GM18861 (cell line): Measurements from ENCODE around the gene CXCL3.

Source experiments
- ATAC-seq: cut with Tn5 transposase; IDR thresholded peaks from one replicate; pipeline ENCODE4 v1.9.1; 2021; ENCODE audit not compliant: unreplicated experiment

CXCL3 gene

GRCh38 chr4:74016068-74016467 is 22.4 kb downstream of the CXCL3 start:
- ATAC-seq, result no peak

- ATAC-seq, result no peak
These were observed 23.2 kb downstream of the CXCL3 start for GRCh38 chr4:74015126-74015780.

GRCh38 chr4:74014332-74014731 is 24.2 kb downstream of the CXCL3 start:
- ATAC-seq, result no peak

GRCh38 chr4:74013264-74013663 is 25.2 kb downstream of the CXCL3 start:
- no peak for ATAC-seq

- ATAC-seq, result no peak
These were observed 26.4 kb downstream of the CXCL3 start for GRCh38 chr4:74012130-74012529.

GRCh38 chr4:74009307-74009706 is 29.2 kb downstream of the CXCL3 start:
- no peak for ATAC-seq

- no peak for ATAC-seq
These were observed 32.4 kb downstream of the CXCL3 start for GRCh38 chr4:74006009-74006476.

GRCh38 chr4:74005528-74005927 is 33.0 kb downstream of the CXCL3 start:
- ATAC-seq, result no peak

- ATAC-seq, result no peak
These were observed 33.8 kb downstream of the CXCL3 start for GRCh38 chr4:74004668-74005067.

GRCh38 chr4:74000301-74000700 is 38.2 kb downstream of the CXCL3 start:
- no peak for ATAC-seq

GRCh38 chr4:73998040-73999011 is 40.2 kb downstream of the CXCL3 start, which contains the start of gene CXCL5:
Gene CXCL5 (minus strand): TSS chr4:73998677. CDS start chr4:73998581, 96 bp downstream.
- no peak for ATAC-seq

- ATAC-seq, result no peak
These were observed 46.4 kb downstream of the CXCL3 start for GRCh38 chr4:73992050-73992449.

GRCh38 chr4:73991742-73992000 is 46.8 kb downstream of the CXCL3 start:
- no peak for ATAC-seq

GRCh38 chr4:73990988-73991741 is 47.3 kb downstream of the CXCL3 start:
- ATAC-seq, result no peak

GRCh38 chr4:73989928-73990327 is 48.6 kb downstream of the CXCL3 start:
- no peak for ATAC-seq

- ATAC-seq, result no peak
These were observed 49.5 kb downstream of the CXCL3 start for GRCh38 chr4:73989031-73989430.

- ATAC-seq, result no peak
These were observed 50.4 kb downstream of the CXCL3 start, which contains the start of gene PPBP for GRCh38 chr4:73988061-73988460. Gene PPBP (minus strand): TSS chr4:73988190. CDS start chr4:73988103, 87 bp downstream.
